WTC11 (cell line): Measurements from ENCODE around the gene BANF2. TPM values are rescaled to one million over a fixed set of nuclear protein-coding genes. Genes with fewer than 3 reads are reported as not detected.

Experiments used
- ATAC-seq: fragments of 200-7000 bp; cut with Tn5 transposase; 2 replicates; pipeline ENCODE4 v1.10.0; 2021; ENCODE audit warnings: mild to moderate bottlenecking, moderate library complexity
- CTCF ChIA-PET: fragments of 300-600 bp; sonication (Branson Sonifier 250); formaldehyde crosslinking; loops from one replicate; lab custom pipeline; 2021; ENCODE audit warnings: antibody characterized with exemption; lab: Charles Lee
- POLR2A ChIA-PET: fragments of 350-600 bp; sonication (Branson Sonifier 250); formaldehyde crosslinking; loops from one replicate; lab custom pipeline; 2021; ENCODE audit warnings: antibody characterized with exemption; lab: Charles Lee
- DNase-seq: peaks from one replicate; pipeline ENCODE4 v3.0.0; 2021; ENCODE audit warnings: low spot score
- H3K27ac Mint-ChIP-seq: 2 replicates; pipeline ENCODE4 v1.8.0; 2021; ENCODE audit warnings: mixed read lengths
- H3K27me3 Mint-ChIP-seq: 2 replicates; pipeline ENCODE4 v1.8.0; 2021; ENCODE audit warnings: low read depth, mild to moderate bottlenecking, moderate library complexity, mixed read lengths
- H3K36me3 Mint-ChIP-seq: 2 replicates; pipeline ENCODE4 v1.8.0; 2021; ENCODE audit warnings: mixed read lengths
- H3K4me1 Mint-ChIP-seq: 2 replicates; pipeline ENCODE4 v1.8.0; 2022; ENCODE audit warnings: mixed read lengths
- H3K4me3 Mint-ChIP-seq: 2 replicates; pipeline ENCODE4 v1.8.0; 2021; ENCODE audit warnings: mild to moderate bottlenecking, moderate library complexity, mixed read lengths
- H3K9me3 Mint-ChIP-seq: 2 replicates; pipeline ENCODE4 v1.8.0; 2021; ENCODE audit warnings: mixed read lengths
- IRF2 ChIP-seq: sonication (generic); formaldehyde crosslinking; IDR thresholded peaks from 2 replicates; pipeline ENCODE4 v1.8.0; 2022; ENCODE audit warnings: low read depth, missing genetic modification reagents, borderline replicate concordance
- NR3C1 ChIP-seq: sonication (generic); formaldehyde crosslinking; conservative IDR thresholded peaks from 2 replicates; pipeline ENCODE4 v1.8.1; 2023; ENCODE audit warnings: low read depth, mild to moderate bottlenecking, missing genetic modification reagents
- total RNA-seq: library from RNA; stranded (reverse); gene quantifications from 3 replicates; pipeline ENCODE4 v1.2.3, GENCODE V29; 2021
- TF ChIP-seq, protein P1 (sequence below): sonication (generic); formaldehyde crosslinking; IDR thresholded peaks from 2 replicates; pipeline ENCODE4 v1.8.1; 2023; ENCODE audit warnings: mild to moderate bottlenecking, missing genetic modification reagents, borderline replicate concordance
- TF ChIP-seq, protein P2 (sequence below): sonication (generic); formaldehyde crosslinking; IDR thresholded peaks from 2 replicates; pipeline ENCODE4 v1.8.1; 2022; ENCODE audit warnings: missing genetic modification reagents, borderline replicate concordance
- TF ChIP-seq, protein P3 (sequence below): fragments of 250-450 bp; sonication (Bioruptor Pico); IDR thresholded peaks from 2 replicates; pipeline ENCODE4 v1.8.0; 2021; ENCODE audit warnings: mild to moderate bottlenecking
- TF ChIP-seq, protein P4 (sequence below): fragments of 250-450 bp; sonication (Bioruptor Pico); IDR thresholded peaks from 2 replicates; pipeline ENCODE4 v1.9.0; 2021; ENCODE audit warnings: mild to moderate bottlenecking, borderline replicate concordance
- TF ChIP-seq, protein P5 (sequence below): sonication (generic); formaldehyde crosslinking; IDR thresholded peaks from 2 replicates; pipeline ENCODE4 v1.8.0; 2023; ENCODE audit warnings: missing genetic modification reagents, mild to moderate bottlenecking, borderline replicate concordance
- TF ChIP-seq, protein P6 (sequence below): fragments of 250-450 bp; sonication (Bioruptor Pico); IDR thresholded peaks from 2 replicates; pipeline ENCODE4 v1.9.0; 2021; ENCODE audit warnings: moderate library complexity, mild to moderate bottlenecking, inconsistent platforms, borderline replicate concordance
- TF ChIP-seq, protein P7 (sequence below): sonication (generic); formaldehyde crosslinking; IDR thresholded peaks from 2 replicates; pipeline ENCODE4 v1.8.1; 2023; ENCODE audit warnings: mild to moderate bottlenecking, moderate library complexity, missing genetic modification reagents

BANF2 gene
- total RNA-seq, 1 experiment from 2014 or later: not detected

DNA sequence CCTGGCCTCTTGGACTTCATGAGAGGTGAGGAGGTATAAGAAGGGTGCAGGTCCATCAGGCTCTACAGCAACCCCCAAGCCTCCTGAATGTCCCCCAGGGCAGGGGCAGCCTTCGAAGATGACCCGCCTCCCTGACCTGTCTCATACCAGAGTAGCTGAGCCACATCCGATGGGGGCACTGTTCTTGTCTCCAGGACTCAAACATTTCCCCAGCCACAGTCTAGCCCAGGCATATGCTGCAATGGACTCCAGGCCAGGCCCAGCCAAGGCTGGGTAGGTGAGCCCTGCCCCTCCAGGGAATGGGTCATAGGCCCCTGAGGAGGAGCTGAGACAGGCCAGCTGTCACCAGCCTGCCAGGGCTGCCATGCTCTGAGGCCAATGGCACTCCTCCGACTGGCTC lies 65.3 kb downstream of the BANF2 start (continued):
- TF ChIP-seq, protein P1, sequence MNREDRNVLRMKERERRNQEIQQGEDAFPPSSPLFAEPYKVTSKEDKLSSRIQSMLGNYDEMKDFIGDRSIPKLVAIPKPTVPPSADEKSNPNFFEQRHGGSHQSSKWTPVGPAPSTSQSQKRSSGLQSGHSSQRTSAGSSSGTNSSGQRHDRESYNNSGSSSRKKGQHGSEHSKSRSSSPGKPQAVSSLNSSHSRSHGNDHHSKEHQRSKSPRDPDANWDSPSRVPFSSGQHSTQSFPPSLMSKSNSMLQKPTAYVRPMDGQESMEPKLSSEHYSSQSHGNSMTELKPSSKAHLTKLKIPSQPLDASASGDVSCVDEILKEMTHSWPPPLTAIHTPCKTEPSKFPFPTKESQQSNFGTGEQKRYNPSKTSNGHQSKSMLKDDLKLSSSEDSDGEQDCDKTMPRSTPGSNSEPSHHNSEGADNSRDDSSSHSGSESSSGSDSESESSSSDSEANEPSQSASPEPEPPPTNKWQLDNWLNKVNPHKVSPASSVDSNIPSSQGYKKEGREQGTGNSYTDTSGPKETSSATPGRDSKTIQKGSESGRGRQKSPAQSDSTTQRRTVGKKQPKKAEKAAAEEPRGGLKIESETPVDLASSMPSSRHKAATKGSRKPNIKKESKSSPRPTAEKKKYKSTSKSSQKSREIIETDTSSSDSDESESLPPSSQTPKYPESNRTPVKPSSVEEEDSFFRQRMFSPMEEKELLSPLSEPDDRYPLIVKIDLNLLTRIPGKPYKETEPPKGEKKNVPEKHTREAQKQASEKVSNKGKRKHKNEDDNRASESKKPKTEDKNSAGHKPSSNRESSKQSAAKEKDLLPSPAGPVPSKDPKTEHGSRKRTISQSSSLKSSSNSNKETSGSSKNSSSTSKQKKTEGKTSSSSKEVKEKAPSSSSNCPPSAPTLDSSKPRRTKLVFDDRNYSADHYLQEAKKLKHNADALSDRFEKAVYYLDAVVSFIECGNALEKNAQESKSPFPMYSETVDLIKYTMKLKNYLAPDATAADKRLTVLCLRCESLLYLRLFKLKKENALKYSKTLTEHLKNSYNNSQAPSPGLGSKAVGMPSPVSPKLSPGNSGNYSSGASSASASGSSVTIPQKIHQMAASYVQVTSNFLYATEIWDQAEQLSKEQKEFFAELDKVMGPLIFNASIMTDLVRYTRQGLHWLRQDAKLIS (CRISPR knock-in tag): no peak
- TF ChIP-seq, protein P2, sequence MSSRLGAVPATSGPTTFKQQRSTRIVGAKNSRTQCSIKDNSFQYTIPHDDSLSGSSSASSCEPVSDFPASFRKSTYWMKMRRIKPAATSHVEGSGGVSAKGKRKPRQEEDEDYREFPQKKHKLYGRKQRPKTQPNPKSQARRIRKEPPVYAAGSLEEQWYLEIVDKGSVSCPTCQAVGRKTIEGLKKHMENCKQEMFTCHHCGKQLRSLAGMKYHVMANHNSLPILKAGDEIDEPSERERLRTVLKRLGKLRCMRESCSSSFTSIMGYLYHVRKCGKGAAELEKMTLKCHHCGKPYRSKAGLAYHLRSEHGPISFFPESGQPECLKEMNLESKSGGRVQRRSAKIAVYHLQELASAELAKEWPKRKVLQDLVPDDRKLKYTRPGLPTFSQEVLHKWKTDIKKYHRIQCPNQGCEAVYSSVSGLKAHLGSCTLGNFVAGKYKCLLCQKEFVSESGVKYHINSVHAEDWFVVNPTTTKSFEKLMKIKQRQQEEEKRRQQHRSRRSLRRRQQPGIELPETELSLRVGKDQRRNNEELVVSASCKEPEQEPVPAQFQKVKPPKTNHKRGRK (CRISPR knock-in tag): no peak
- TF ChIP-seq, protein P3, sequence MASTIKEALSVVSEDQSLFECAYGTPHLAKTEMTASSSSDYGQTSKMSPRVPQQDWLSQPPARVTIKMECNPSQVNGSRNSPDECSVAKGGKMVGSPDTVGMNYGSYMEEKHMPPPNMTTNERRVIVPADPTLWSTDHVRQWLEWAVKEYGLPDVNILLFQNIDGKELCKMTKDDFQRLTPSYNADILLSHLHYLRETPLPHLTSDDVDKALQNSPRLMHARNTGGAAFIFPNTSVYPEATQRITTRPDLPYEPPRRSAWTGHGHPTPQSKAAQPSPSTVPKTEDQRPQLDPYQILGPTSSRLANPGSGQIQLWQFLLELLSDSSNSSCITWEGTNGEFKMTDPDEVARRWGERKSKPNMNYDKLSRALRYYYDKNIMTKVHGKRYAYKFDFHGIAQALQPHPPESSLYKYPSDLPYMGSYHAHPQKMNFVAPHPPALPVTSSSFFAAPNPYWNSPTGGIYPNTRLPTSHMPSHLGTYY (CRISPR knock-in tag): no peak
- no peak for TF ChIP-seq IRF2 (CRISPR knock-in tag)

DNA sequence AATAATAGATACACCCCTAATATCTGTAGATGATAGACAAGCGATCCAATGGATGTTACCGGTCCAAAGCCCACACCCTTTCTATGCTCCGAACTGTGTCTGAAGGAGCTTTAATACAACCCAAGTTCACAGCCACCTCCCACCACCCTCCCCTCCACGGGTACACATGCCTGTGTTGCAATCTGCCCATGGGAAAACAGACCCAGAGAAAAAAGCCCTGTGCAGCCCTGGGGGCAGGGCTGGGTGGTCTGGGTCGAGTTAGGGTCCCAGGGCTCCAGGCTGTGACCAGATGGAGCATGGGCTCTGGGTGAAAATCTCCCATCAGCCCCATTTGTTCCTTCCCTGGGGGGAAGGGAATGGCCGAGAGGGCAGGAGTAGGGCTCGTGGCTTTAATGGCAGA lies 65.8 kb downstream of the BANF2 start:
- TF ChIP-seq, protein P4, sequence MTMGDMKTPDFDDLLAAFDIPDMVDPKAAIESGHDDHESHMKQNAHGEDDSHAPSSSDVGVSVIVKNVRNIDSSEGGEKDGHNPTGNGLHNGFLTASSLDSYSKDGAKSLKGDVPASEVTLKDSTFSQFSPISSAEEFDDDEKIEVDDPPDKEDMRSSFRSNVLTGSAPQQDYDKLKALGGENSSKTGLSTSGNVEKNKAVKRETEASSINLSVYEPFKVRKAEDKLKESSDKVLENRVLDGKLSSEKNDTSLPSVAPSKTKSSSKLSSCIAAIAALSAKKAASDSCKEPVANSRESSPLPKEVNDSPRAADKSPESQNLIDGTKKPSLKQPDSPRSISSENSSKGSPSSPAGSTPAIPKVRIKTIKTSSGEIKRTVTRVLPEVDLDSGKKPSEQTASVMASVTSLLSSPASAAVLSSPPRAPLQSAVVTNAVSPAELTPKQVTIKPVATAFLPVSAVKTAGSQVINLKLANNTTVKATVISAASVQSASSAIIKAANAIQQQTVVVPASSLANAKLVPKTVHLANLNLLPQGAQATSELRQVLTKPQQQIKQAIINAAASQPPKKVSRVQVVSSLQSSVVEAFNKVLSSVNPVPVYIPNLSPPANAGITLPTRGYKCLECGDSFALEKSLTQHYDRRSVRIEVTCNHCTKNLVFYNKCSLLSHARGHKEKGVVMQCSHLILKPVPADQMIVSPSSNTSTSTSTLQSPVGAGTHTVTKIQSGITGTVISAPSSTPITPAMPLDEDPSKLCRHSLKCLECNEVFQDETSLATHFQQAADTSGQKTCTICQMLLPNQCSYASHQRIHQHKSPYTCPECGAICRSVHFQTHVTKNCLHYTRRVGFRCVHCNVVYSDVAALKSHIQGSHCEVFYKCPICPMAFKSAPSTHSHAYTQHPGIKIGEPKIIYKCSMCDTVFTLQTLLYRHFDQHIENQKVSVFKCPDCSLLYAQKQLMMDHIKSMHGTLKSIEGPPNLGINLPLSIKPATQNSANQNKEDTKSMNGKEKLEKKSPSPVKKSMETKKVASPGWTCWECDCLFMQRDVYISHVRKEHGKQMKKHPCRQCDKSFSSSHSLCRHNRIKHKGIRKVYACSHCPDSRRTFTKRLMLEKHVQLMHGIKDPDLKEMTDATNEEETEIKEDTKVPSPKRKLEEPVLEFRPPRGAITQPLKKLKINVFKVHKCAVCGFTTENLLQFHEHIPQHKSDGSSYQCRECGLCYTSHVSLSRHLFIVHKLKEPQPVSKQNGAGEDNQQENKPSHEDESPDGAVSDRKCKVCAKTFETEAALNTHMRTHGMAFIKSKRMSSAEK: no peak
- TF ChIP-seq NR3C1 (CRISPR knock-in tag): no peak
- TF ChIP-seq, protein P1 (CRISPR knock-in tag): no peak
- TF ChIP-seq, protein P5, sequence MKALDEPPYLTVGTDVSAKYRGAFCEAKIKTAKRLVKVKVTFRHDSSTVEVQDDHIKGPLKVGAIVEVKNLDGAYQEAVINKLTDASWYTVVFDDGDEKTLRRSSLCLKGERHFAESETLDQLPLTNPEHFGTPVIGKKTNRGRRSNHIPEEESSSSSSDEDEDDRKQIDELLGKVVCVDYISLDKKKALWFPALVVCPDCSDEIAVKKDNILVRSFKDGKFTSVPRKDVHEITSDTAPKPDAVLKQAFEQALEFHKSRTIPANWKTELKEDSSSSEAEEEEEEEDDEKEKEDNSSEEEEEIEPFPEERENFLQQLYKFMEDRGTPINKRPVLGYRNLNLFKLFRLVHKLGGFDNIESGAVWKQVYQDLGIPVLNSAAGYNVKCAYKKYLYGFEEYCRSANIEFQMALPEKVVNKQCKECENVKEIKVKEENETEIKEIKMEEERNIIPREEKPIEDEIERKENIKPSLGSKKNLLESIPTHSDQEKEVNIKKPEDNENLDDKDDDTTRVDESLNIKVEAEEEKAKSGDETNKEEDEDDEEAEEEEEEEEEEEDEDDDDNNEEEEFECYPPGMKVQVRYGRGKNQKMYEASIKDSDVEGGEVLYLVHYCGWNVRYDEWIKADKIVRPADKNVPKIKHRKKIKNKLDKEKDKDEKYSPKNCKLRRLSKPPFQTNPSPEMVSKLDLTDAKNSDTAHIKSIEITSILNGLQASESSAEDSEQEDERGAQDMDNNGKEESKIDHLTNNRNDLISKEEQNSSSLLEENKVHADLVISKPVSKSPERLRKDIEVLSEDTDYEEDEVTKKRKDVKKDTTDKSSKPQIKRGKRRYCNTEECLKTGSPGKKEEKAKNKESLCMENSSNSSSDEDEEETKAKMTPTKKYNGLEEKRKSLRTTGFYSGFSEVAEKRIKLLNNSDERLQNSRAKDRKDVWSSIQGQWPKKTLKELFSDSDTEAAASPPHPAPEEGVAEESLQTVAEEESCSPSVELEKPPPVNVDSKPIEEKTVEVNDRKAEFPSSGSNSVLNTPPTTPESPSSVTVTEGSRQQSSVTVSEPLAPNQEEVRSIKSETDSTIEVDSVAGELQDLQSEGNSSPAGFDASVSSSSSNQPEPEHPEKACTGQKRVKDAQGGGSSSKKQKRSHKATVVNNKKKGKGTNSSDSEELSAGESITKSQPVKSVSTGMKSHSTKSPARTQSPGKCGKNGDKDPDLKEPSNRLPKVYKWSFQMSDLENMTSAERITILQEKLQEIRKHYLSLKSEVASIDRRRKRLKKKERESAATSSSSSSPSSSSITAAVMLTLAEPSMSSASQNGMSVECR (CRISPR knock-in tag): no peak
- TF ChIP-seq, protein P6, sequence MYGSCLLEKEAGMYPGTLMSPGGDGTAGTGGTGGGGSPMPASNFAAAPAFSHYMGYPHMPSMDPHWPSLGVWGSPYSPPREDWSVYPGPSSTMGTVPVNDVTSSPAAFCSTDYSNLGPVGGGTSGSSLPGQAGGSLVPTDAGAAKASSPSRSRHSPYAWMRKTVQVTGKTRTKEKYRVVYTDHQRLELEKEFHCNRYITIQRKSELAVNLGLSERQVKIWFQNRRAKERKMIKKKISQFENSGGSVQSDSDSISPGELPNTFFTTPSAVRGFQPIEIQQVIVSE (CRISPR knock-in tag): no peak
- TF ChIP-seq, protein P7, sequence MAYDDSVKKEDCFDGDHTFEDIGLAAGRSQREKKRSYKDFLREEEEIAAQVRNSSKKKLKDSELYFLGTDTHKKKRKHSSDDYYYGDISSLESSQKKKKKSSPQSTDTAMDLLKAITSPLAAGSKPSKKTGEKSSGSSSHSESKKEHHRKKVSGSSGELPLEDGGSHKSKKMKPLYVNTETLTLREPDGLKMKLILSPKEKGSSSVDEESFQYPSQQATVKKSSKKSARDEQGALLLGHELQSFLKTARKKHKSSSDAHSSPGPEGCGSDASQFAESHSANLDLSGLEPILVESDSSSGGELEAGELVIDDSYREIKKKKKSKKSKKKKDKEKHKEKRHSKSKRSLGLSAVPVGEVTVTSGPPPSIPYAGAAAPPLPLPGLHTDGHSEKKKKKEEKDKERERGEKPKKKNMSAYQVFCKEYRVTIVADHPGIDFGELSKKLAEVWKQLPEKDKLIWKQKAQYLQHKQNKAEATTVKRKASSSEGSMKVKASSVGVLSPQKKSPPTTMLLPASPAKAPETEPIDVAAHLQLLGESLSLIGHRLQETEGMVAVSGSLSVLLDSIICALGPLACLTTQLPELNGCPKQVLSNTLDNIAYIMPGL (CRISPR knock-in tag): no peak
- Mint-ChIP-seq H3K9me3 (peaks cover 6% of the 10 kb centered on the region), H3K27me3 (no peaks in the 10 kb centered on the region; the same call in 1 of the 2 replicates), H3K36me3 (peaks cover 4% of the 10 kb centered on the region), H3K4me3 (no peak overlapping the region), H3K4me1 (peaks cover 26% of the 10 kb centered on the region), H3K27ac (no peak overlapping the region)
- ChIA-PET CTCF (interaction anchor here (1.3 kb wide), 1 partner anchor 84 kb away, joined by 4 read pairs; the partner anchor contains the start of gene RRBP1), POLR2A (no interaction called here)
- DNase-seq (no peak), ATAC-seq (no peak)
